Neural cell (in vitro differentiated cells): ENCODE results near the gene MSLN.

Experiments used
- EP300 ChIP-seq: fragments of 450-650 bp; conservative IDR thresholded peaks from 2 replicates; pipeline ENCODE4 v1.6.1; 2014; ENCODE audit warnings: antibody characterized with exemption, mild to moderate bottlenecking, moderate library complexity; ENCODE audit not compliant: poor library complexity, severe bottlenecking
- EZH2 ChIP-seq: fragments of 200-600, 300-800 bp; shearing (Covaris generic), sonication (generic); IDR thresholded peaks from 2 replicates; pipeline ENCODE4 v1.6.1; 2014; ENCODE audit warnings: antibody characterized with exemption, low read length, borderline replicate concordance, mild to moderate bottlenecking; ENCODE audit not compliant: insufficient read depth, poor library complexity, severe bottlenecking
- RAD21 ChIP-seq: fragments of 450-650 bp; conservative IDR thresholded peaks from 2 replicates; pipeline ENCODE4 v1.6.1; 2014; ENCODE audit warnings: antibody characterized with exemption, mild to moderate bottlenecking, moderate library complexity
- SMC3 ChIP-seq: fragments of 450-650 bp; conservative IDR thresholded peaks from 2 replicates; pipeline ENCODE4 v1.6.1; 2014; ENCODE audit warnings: antibody characterized with exemption, mild to moderate bottlenecking, moderate library complexity; ENCODE audit not compliant: poor library complexity
- TF ChIP-seq, protein P1 (sequence below): fragments of 450-650 bp; IDR thresholded peaks from 2 replicates; pipeline ENCODE4 v1.5.1; 2014; ENCODE audit warnings: antibody characterized with exemption, mild to moderate bottlenecking, moderate library complexity; ENCODE audit not compliant: poor library complexity, severe bottlenecking
- TF ChIP-seq, protein P2 (sequence below): IDR thresholded peaks from 2 replicates; pipeline ENCODE4 v1.6.1; 2012; ENCODE audit warnings: borderline replicate concordance

DNA sequence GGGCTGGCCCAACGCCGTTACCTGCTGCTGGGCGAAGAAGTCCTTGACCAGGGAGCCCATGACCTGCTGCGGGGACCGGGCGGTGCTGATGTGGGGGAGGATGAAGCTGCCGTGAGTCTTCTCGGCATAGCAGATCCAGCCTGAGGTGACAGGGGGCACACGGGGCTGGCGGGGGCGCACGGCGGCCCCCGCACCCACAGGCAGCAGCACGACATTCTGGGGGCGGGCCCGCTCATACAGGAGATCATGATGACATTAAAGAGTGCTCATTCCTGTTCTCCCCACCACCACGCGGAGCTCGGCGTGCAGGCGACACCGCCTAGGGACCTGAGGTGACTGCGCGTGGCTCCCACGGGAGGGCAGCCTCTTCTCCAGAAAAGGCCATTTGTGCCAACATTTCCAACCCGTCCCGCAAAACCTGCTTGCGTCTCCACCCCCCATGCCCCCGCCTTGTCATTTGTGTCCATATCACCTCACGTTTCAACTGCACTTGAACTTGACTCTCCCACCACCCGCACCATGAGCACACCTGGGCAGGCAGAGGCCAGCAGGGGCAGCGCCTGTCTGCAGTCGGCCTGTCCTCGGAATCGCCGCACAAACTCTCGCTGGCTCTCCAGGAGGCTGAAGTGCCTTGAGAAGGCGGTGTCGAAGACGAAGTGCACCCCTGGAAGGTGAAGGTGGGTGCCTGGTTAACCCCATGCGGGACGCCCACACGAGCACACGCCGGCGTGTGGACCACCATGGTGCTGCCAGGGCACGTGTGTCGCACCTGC is 26.1 kb upstream of the MSLN start:
- TF ChIP-seq, protein P1, sequence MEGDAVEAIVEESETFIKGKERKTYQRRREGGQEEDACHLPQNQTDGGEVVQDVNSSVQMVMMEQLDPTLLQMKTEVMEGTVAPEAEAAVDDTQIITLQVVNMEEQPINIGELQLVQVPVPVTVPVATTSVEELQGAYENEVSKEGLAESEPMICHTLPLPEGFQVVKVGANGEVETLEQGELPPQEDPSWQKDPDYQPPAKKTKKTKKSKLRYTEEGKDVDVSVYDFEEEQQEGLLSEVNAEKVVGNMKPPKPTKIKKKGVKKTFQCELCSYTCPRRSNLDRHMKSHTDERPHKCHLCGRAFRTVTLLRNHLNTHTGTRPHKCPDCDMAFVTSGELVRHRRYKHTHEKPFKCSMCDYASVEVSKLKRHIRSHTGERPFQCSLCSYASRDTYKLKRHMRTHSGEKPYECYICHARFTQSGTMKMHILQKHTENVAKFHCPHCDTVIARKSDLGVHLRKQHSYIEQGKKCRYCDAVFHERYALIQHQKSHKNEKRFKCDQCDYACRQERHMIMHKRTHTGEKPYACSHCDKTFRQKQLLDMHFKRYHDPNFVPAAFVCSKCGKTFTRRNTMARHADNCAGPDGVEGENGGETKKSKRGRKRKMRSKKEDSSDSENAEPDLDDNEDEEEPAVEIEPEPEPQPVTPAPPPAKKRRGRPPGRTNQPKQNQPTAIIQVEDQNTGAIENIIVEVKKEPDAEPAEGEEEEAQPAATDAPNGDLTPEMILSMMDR = no peak
- TF ChIP-seq EP300 = no peak
- TF ChIP-seq SMC3 = no peak
- TF ChIP-seq RAD21 = no peak
- TF ChIP-seq, protein P2, sequence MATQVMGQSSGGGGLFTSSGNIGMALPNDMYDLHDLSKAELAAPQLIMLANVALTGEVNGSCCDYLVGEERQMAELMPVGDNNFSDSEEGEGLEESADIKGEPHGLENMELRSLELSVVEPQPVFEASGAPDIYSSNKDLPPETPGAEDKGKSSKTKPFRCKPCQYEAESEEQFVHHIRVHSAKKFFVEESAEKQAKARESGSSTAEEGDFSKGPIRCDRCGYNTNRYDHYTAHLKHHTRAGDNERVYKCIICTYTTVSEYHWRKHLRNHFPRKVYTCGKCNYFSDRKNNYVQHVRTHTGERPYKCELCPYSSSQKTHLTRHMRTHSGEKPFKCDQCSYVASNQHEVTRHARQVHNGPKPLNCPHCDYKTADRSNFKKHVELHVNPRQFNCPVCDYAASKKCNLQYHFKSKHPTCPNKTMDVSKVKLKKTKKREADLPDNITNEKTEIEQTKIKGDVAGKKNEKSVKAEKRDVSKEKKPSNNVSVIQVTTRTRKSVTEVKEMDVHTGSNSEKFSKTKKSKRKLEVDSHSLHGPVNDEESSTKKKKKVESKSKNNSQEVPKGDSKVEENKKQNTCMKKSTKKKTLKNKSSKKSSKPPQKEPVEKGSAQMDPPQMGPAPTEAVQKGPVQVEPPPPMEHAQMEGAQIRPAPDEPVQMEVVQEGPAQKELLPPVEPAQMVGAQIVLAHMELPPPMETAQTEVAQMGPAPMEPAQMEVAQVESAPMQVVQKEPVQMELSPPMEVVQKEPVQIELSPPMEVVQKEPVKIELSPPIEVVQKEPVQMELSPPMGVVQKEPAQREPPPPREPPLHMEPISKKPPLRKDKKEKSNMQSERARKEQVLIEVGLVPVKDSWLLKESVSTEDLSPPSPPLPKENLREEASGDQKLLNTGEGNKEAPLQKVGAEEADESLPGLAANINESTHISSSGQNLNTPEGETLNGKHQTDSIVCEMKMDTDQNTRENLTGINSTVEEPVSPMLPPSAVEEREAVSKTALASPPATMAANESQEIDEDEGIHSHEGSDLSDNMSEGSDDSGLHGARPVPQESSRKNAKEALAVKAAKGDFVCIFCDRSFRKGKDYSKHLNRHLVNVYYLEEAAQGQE = no peak
- TF ChIP-seq EZH2 = no peak
